MM.1S (cell line): ENCODE data around the gene SMAGP.
"Not testable (repeated sequence)": the region's sequence is repeated elsewhere in the genome, so short reads cannot be mapped to it uniquely, and the experiment has no call there.

Experiments used
- DNase-seq: peaks from one replicate; pipeline ENCODE4 v3.0.0-alpha.2; 2015
- H2AFZ ChIP-seq: fragments of 300-600 bp; sonication (generic); 2 replicates; pipeline ENCODE4 v1.6.0; 2016; ENCODE audit warnings: antibody characterized with exemption, low read length
- H3F3A ChIP-seq: fragments of 300-600 bp; sonication (generic); 2 replicates; pipeline ENCODE4 v1.6.1; 2016; ENCODE audit warnings: mild to moderate bottlenecking, antibody characterized with exemption, low read length, moderate library complexity, mixed read lengths; ENCODE audit not compliant: insufficient read depth
- H3K27ac ChIP-seq: fragments of 300-600 bp; sonication (generic); 2 replicates; pipeline ENCODE4 v1.5.1; 2016; ENCODE audit warnings: mild to moderate bottlenecking, low read length
- H3K27me3 ChIP-seq: fragments of 300-600 bp; sonication (generic); replicated peaks from 2 replicates; pipeline ENCODE4 v1.6.0; 2016; ENCODE audit warnings: low read length; ENCODE audit not compliant: insufficient read depth
- H3K36me3 ChIP-seq: fragments of 300-600 bp; sonication (generic); replicated peaks from 2 replicates; pipeline ENCODE4 v1.6.1; 2016; ENCODE audit warnings: mild to moderate bottlenecking, low read length, mixed read lengths; ENCODE audit not compliant: insufficient read depth
- H3K4me1 ChIP-seq: fragments of 300-600 bp; sonication (generic); 2 replicates; pipeline ENCODE4 v1.6.1; 2016; ENCODE audit warnings: low read length, mixed read lengths
- H3K4me2 ChIP-seq: fragments of 300-600 bp; sonication (generic); 2 replicates; pipeline ENCODE4 v1.6.0; 2016; ENCODE audit warnings: low read depth, low read length
- H3K4me3 ChIP-seq: fragments of 300-600 bp; sonication (generic); 2 replicates; pipeline ENCODE4 v1.5.1; 2016; ENCODE audit warnings: low read length, mixed read lengths
- H3K79me2 ChIP-seq: fragments of 300-600 bp; sonication (generic); 2 replicates; pipeline ENCODE4 v1.6.1; 2016; ENCODE audit warnings: mixed run types, low read length, mixed read lengths
- H3K9ac ChIP-seq: fragments of 300-600 bp; sonication (generic); 2 replicates; pipeline ENCODE4 v1.6.1; 2016; ENCODE audit warnings: low read length, mixed read lengths
- H3K9me2 ChIP-seq: fragments of 300-600 bp; sonication (generic); replicated peaks from 2 replicates; pipeline ENCODE4 v1.6.1; 2016; ENCODE audit warnings: mild to moderate bottlenecking, low read length, mixed read lengths; ENCODE audit not compliant: insufficient read depth
- H3K9me3 ChIP-seq: fragments of 300-600 bp; sonication (generic); replicated peaks from 2 replicates; pipeline ENCODE4 v1.6.1; 2016; ENCODE audit warnings: mild to moderate bottlenecking, low read length, mixed read lengths; ENCODE audit not compliant: insufficient read depth
- H4K20me1 ChIP-seq: fragments of 300-600 bp; sonication (generic); 2 replicates; pipeline ENCODE4 v1.6.1; 2016; ENCODE audit warnings: mild to moderate bottlenecking, low read length, moderate library complexity, mixed read lengths; ENCODE audit not compliant: insufficient read depth
- EZH2 ChIP-seq: fragments of 300-600 bp; sonication (generic); optimal IDR thresholded peaks from 2 replicates; pipeline ENCODE3; 2017; ENCODE audit warnings: low read depth, mild to moderate bottlenecking, antibody characterized with exemption, low read length, mixed read lengths
- EZH2phosphoT487 ChIP-seq: fragments of 300-600 bp; sonication (generic); IDR thresholded peaks from 2 replicates; pipeline ENCODE4 v1.6.1; 2018; ENCODE audit warnings: antibody characterized with exemption, low read length
- TF ChIP-seq, protein P1 (sequence below): fragments of 300-600 bp; sonication (generic); IDR thresholded peaks from 2 replicates; pipeline ENCODE4 v1.5.1; 2016; ENCODE audit warnings: antibody characterized with exemption, low read length, mixed read lengths

Gene SMAGP

DNA sequence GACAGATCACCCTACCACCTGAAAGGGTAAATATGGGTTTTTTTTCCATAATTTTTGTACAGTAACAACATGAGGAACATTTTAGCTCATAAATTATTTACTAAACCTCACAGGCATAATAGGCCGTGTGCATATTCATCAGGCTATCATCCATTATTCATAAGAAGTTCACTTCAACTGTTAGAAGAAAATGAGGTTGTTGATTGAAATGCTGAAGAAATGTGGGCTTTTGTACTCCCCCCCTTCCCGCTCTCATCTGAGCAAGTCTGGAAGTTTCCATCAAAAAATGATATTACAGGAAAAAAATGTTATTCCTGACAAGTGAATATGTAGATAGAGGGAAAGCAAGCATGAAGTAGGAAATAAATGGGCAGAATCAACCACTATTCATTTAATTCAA lies 44.4 kb downstream of the SMAGP start:
- Histone ChIP-seq H4K20me1 (no peaks in the 10 kb centered on the region), H3K9ac (no peak overlapping the region), H3K79me2 (no peaks in the 10 kb centered on the region), H2AFZ (no peak overlapping the region), H3K4me2 (no peak overlapping the region), H3K9me3 (no peaks in the 10 kb centered on the region), H3K4me1 (no peaks in the 10 kb centered on the region), H3K27me3 (no peaks in the 10 kb centered on the region), H3K9me2 (no peaks in the 10 kb centered on the region), H3K4me3 (no peak overlapping the region), H3F3A (no peaks in the 10 kb centered on the region), H3K36me3 (no peaks in the 10 kb centered on the region), H3K27ac (no peak overlapping the region)
- no peak for DNase-seq
- TF ChIP-seq EZH2, result no peak
- TF ChIP-seq EZH2phosphoT487, result no peak

DNA sequence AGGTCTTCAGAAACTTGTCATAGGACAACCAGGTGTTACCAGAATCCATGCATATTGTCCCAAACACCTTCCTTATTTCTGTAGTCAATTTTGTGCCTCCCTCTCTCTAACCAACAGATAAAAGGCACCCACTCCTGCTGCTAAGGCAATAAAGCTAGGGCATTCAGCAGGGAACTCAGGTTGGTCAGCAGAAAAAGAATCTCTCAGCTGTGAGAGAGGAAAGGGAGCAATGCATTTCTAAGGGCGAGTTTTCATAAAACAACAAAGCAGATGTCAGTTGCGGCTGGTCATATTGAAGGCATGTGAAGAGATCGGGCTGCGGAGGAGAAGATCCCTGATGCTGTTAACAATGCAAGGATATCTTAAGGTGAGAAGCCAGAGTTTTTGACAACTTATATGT lies 45.0 kb downstream of the SMAGP start:
- Histone ChIP-seq H3K79me2 (no peaks in the 10 kb centered on the region), H3K4me3 (no peak overlapping the region), H3K4me2 (no peak overlapping the region), H2AFZ (no peak overlapping the region), H3K9me2 (no peaks in the 10 kb centered on the region), H3K9ac (no peak overlapping the region), H3F3A (no peaks in the 10 kb centered on the region), H3K36me3 (no peaks in the 10 kb centered on the region), H3K27ac (no peak overlapping the region), H3K4me1 (no peaks in the 10 kb centered on the region), H3K9me3 (no peaks in the 10 kb centered on the region), H3K27me3 (no peaks in the 10 kb centered on the region), H4K20me1 (no peaks in the 10 kb centered on the region)
- TF ChIP-seq, protein P1, sequence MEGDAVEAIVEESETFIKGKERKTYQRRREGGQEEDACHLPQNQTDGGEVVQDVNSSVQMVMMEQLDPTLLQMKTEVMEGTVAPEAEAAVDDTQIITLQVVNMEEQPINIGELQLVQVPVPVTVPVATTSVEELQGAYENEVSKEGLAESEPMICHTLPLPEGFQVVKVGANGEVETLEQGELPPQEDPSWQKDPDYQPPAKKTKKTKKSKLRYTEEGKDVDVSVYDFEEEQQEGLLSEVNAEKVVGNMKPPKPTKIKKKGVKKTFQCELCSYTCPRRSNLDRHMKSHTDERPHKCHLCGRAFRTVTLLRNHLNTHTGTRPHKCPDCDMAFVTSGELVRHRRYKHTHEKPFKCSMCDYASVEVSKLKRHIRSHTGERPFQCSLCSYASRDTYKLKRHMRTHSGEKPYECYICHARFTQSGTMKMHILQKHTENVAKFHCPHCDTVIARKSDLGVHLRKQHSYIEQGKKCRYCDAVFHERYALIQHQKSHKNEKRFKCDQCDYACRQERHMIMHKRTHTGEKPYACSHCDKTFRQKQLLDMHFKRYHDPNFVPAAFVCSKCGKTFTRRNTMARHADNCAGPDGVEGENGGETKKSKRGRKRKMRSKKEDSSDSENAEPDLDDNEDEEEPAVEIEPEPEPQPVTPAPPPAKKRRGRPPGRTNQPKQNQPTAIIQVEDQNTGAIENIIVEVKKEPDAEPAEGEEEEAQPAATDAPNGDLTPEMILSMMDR, result no peak
- TF ChIP-seq EZH2phosphoT487 (no peak), EZH2 (no peak)
- no peak for DNase-seq

GRCh38 chr12:51224625-51225024 lies 45.6 kb downstream of the SMAGP start:
- no peaks in the 10 kb centered on the region for H3K27me3 ChIP-seq
- no peak overlapping the region for H3K4me2 ChIP-seq
- no peak overlapping the region for H2AFZ ChIP-seq
- no peaks in the 10 kb centered on the region for H3K79me2 ChIP-seq
- no peak overlapping the region for H3K4me3 ChIP-seq
- H3F3A ChIP-seq, result no peaks in the 10 kb centered on the region
- no peak for DNase-seq
- H3K27ac ChIP-seq, result no peak overlapping the region
- H3K4me1 ChIP-seq, result no peaks in the 10 kb centered on the region
- H3K9me3 ChIP-seq, result no peaks in the 10 kb centered on the region
- TF ChIP-seq EZH2 (no peak), EZH2phosphoT487 (no peak)
- TF ChIP-seq, protein P1, result no peak
- H3K36me3 ChIP-seq, result no peaks in the 10 kb centered on the region
- H4K20me1 ChIP-seq, result no peaks in the 10 kb centered on the region
- no peak overlapping the region for H3K9ac ChIP-seq
- H3K9me2 ChIP-seq, result no peaks in the 10 kb centered on the region

DNA sequence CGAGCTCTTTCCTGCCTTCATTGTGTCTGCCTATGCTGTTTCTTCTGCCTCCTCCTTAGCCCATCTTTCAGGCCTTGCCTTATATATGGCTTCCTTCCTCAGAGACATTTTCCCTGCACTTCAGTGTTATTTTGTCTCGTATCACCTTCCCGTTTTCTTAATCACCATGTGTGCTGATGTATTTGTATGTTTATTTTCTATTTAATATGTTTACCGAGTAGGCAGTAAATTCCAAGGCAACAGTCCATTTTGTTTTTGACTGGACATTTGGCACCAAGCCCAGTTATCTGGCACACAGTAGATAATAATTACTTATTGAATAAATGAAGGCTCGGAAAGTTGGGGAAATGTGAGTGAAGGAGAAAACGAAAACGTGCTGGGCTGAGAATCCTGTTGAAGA lies 47.8 kb downstream of the SMAGP start:
- no peaks in the 10 kb centered on the region for H3K27me3 ChIP-seq
- no peaks in the 10 kb centered on the region for H4K20me1 ChIP-seq
- H3K9ac ChIP-seq, result no peak overlapping the region
- H3K36me3 ChIP-seq, result no peaks in the 10 kb centered on the region
- H3K27ac ChIP-seq, result no peak overlapping the region
- TF ChIP-seq, protein P1, result no peak
- no peak for TF ChIP-seq EZH2phosphoT487
- TF ChIP-seq EZH2, result no peak
- H3K79me2 ChIP-seq, result no peaks in the 10 kb centered on the region
- H2AFZ ChIP-seq, result no peak overlapping the region
- no peak overlapping the region for H3K4me2 ChIP-seq
- DNase-seq, result no peak
- 0 out of 2 replicates have a peak, but pooled peaks cover 5% of the 10 kb centered on the region for H3K4me1 ChIP-seq
- no peaks in the 10 kb centered on the region for H3K9me3 ChIP-seq
- H3F3A ChIP-seq, result no peaks in the 10 kb centered on the region
- H3K9me2 ChIP-seq, result no peaks in the 10 kb centered on the region
- no peak overlapping the region for H3K4me3 ChIP-seq

- not testable (repeated sequence) for DNase-seq, H3K9me2 ChIP-seq, H3K79me2 ChIP-seq, H3K4me2 ChIP-seq, H3K4me1 ChIP-seq, H3K9me3 ChIP-seq, H2AFZ ChIP-seq, H3K27me3 ChIP-seq, H3K36me3 ChIP-seq, H3K27ac ChIP-seq, H3K4me3 ChIP-seq, H3K9ac ChIP-seq, H4K20me1 ChIP-seq
- H3F3A ChIP-seq, result peaks cover 14% of the 10 kb centered on the region
These were observed 50.4 kb downstream of the SMAGP start for GRCh38 chr12:51219857-51220256.
